Measurements from ENCODE around the gene RGL2. TPM values are rescaled to one million over a fixed set of nuclear protein-coding genes. Genes with fewer than 3 reads are reported as not detected.
A peak's percentile ranks its signal among the peaks of the same experiment; 100 is the strongest.

The RGL2 gene
- total and polyA plus RNA-seq, 2 experiments from 2014 or later, result 18.5 to 23.3 TPM

GRCh38 chr6:33301877-33302276 lies 3.1 kb upstream of the RGL2 start:
- no peaks in the 10 kb centered on the region for H3K9me3 ChIP-seq (ENCODE audit: low read depth)
- peak overlapping the region; percentile 97; the same call in 1 of the 2 replicates for H3K27ac ChIP-seq
- TF ChIP-seq EZH2phosphoT487 (IDR thresholded peaks at IDR 0.05; ENCODE audit: insufficient read depth, low read depth), result no peak
- TF ChIP-seq EZH2 (IDR thresholded peaks at IDR 0.05; ENCODE audit: insufficient read depth, poor library complexity, severe bottlenecking), result no peak
- peaks cover 10% of the 10 kb centered on the region; the same call in 1 of the 2 replicates for H3K4me1 ChIP-seq (ENCODE audit: insufficient read depth)
- H3K9ac ChIP-seq, result peak overlapping the region; percentile 29; the same call in 1 of the 2 replicates
- no peak for DNase-seq
- WGBS, 2 experiments (ENCODE audit: low coverage in 1 of 2, low lambda C conversion rate in 2 of 2, missing lambda C conversion rate in 2 of 2), result 67 to 75% methylated on average over 3 of the region's 3 CpGs
- H3K9me2 ChIP-seq (ENCODE audit: insufficient read depth), result no peaks in the 10 kb centered on the region
- no peak overlapping the region for H3K4me2 ChIP-seq (ENCODE audit: unreplicated experiment)
- no peak overlapping the region for H3K4me3 ChIP-seq
- H4K20me1 ChIP-seq (ENCODE audit: insufficient read depth), result no peaks in the 10 kb centered on the region
- no peaks in the 10 kb centered on the region for H3K27me3 ChIP-seq (replicated peaks; ENCODE audit: insufficient read depth)
- peaks cover 13% of the 10 kb centered on the region for H3F3A ChIP-seq (ENCODE audit: insufficient read depth)
- H2AFZ ChIP-seq, result no peak overlapping the region
- H3K79me2 ChIP-seq (ENCODE audit: insufficient read depth), result peaks cover 67% of the 10 kb centered on the region
- peaks cover 6% of the 10 kb centered on the region; the same call in 1 of the 2 replicates for H3K36me3 ChIP-seq (ENCODE audit: low read depth)
- in situ Hi-C loops (cut with MboI), result no loop called here

- Histone ChIP-seq H2AFZ (peak overlapping the region; percentile 80), H3K9ac (peak overlapping the region; percentile 95), H3K4me2 (ENCODE audit: unreplicated experiment) (peak overlapping the region; percentile 92), H3K4me3 (peak overlapping the region; percentile 96), H3K27me3 (replicated peaks; ENCODE audit: insufficient read depth) (no peaks in the 10 kb centered on the region), H3F3A (ENCODE audit: insufficient read depth) (peaks cover 13% of the 10 kb centered on the region), H3K27ac (peak overlapping the region; percentile 97), H3K4me1 (ENCODE audit: insufficient read depth) (peaks cover 10% of the 10 kb centered on the region; the same call in 1 of the 2 replicates), H3K79me2 (ENCODE audit: insufficient read depth) (peaks cover 42% of the 10 kb centered on the region), H3K36me3 (ENCODE audit: low read depth) (peaks cover 6% of the 10 kb centered on the region; the same call in 1 of the 2 replicates), H3K9me3 (ENCODE audit: low read depth) (no peaks in the 10 kb centered on the region), H3K9me2 (ENCODE audit: insufficient read depth) (no peaks in the 10 kb centered on the region), H4K20me1 (ENCODE audit: insufficient read depth) (no peaks in the 10 kb centered on the region)
- TF ChIP-seq EZH2phosphoT487 (IDR thresholded peaks at IDR 0.05; ENCODE audit: insufficient read depth, low read depth), result no peak
- DNase-seq, result peak; percentile 98
- in situ Hi-C loops (cut with MboI), result no loop called here
- 1% methylated on average over 54 of the region's 54 CpGs for WGBS, 2 experiments (ENCODE audit: low coverage in 1 of 2, low lambda C conversion rate in 2 of 2, missing lambda C conversion rate in 2 of 2)
Observed at GRCh38 chr6:33299237-33299944, 649 bp upstream of the RGL2 start.

- DNase-seq, result peak; percentile 89
- Histone ChIP-seq H3K27me3 (replicated peaks; ENCODE audit: insufficient read depth) (no peaks in the 10 kb centered on the region), H3K9me3 (ENCODE audit: low read depth) (no peaks in the 10 kb centered on the region), H4K20me1 (ENCODE audit: insufficient read depth) (no peaks in the 10 kb centered on the region), H3K79me2 (ENCODE audit: insufficient read depth) (peaks cover 29% of the 10 kb centered on the region), H3K27ac (peak overlapping the region; percentile 97), H3K4me1 (ENCODE audit: insufficient read depth) (peaks cover 10% of the 10 kb centered on the region; the same call in 1 of the 2 replicates), H3K36me3 (ENCODE audit: low read depth) (peaks cover under 1% of the 10 kb centered on the region; the same call in 1 of the 2 replicates), H3K4me2 (ENCODE audit: unreplicated experiment) (peak overlapping the region; percentile 92), H3K9me2 (ENCODE audit: insufficient read depth) (no peaks in the 10 kb centered on the region), H3K9ac (peak overlapping the region; percentile 95), H3F3A (ENCODE audit: insufficient read depth) (peaks cover 13% of the 10 kb centered on the region), H2AFZ (peak overlapping the region; percentile 62), H3K4me3 (peak overlapping the region; percentile 96)
- 0 to 2% methylated on average over 22 to 42 of the region's 42 CpGs for WGBS, 2 experiments (ENCODE audit: low coverage in 1 of 2, low lambda C conversion rate in 2 of 2, missing lambda C conversion rate in 2 of 2)
- TF ChIP-seq EZH2 (IDR thresholded peaks at IDR 0.05; ENCODE audit: insufficient read depth, poor library complexity, severe bottlenecking) (no peak), EZH2phosphoT487 (IDR thresholded peaks at IDR 0.05; ENCODE audit: insufficient read depth, low read depth) (no peak)
- in situ Hi-C loops (cut with MboI), result no loop called here
Observed at GRCh38 chr6:33297956-33298772, 578 bp downstream of the RGL2 start.

- no peaks in the 10 kb centered on the region for H4K20me1 ChIP-seq (ENCODE audit: insufficient read depth)
- peak overlapping the region; percentile 96 for H3K4me3 ChIP-seq
- H3K9ac ChIP-seq, result peak overlapping the region; percentile 95
- H3K27me3 ChIP-seq (replicated peaks; ENCODE audit: insufficient read depth), result no peaks in the 10 kb centered on the region
- H3K79me2 ChIP-seq (ENCODE audit: insufficient read depth), result peaks cover 23% of the 10 kb centered on the region
- peaks cover 13% of the 10 kb centered on the region for H3F3A ChIP-seq (ENCODE audit: insufficient read depth)
- WGBS, 2 experiments (ENCODE audit: low coverage in 1 of 2, low lambda C conversion rate in 2 of 2, missing lambda C conversion rate in 2 of 2), result 24 to 40% methylated on average over 11 to 16 of the region's 16 CpGs
- H3K27ac ChIP-seq, result peak overlapping the region; percentile 97
- no peaks in the 10 kb centered on the region for H3K9me2 ChIP-seq (ENCODE audit: insufficient read depth)
- no peak for DNase-seq
- TF ChIP-seq EZH2 (IDR thresholded peaks at IDR 0.05; ENCODE audit: insufficient read depth, poor library complexity, severe bottlenecking) (no peak), EZH2phosphoT487 (IDR thresholded peaks at IDR 0.05; ENCODE audit: insufficient read depth, low read depth) (no peak)
- peak overlapping the region; percentile 83 for H3K4me2 ChIP-seq (ENCODE audit: unreplicated experiment)
- H3K4me1 ChIP-seq (ENCODE audit: insufficient read depth), result peaks cover 10% of the 10 kb centered on the region; the same call in 1 of the 2 replicates
- no peaks in the 10 kb centered on the region for H3K9me3 ChIP-seq (ENCODE audit: low read depth)
- in situ Hi-C loops (cut with MboI), result no loop called here
- H2AFZ ChIP-seq, result peak overlapping the region; percentile 45; the same call in 1 of the 2 replicates
- H3K36me3 ChIP-seq (ENCODE audit: low read depth), result no peaks in the 10 kb centered on the region
Observed at GRCh38 chr6:33297406-33297955, 1.3 kb downstream of the RGL2 start.
